ENCODE measurements around the gene PPP1R9B.

The PPP1R9B gene

GRCh38 chr17:50129728-50130558, 20.5 kb downstream of the PPP1R9B start, which contains the start of gene SAMD14:
Gene SAMD14, minus strand, starts transcription at chr17:50130160. Its CDS starts 5,201 bp downstream, at chr17:50124959.
- TF ChIP-seq POLR2AphosphoS5 (IDR thresholded peaks at IDR 0.05; ENCODE audit: low read depth, low read length) (no peak), FOXP2 (optimal IDR thresholded peaks at IDR 0.05; ENCODE audit: borderline replicate concordance, extremely low read depth, extremely low read length, insufficient read depth) (no peak), TAF1 (IDR thresholded peaks at IDR 0.05; ENCODE audit: borderline replicate concordance, insufficient read depth, low read length) (no peak), SIN3A (IDR thresholded peaks at IDR 0.05; ENCODE audit: borderline replicate concordance, insufficient read depth, low read length) (no peak)

- TF ChIP-seq SIN3A (IDR thresholded peaks at IDR 0.05; ENCODE audit: borderline replicate concordance, insufficient read depth, low read length), result no peak
- TF ChIP-seq FOXP2 (optimal IDR thresholded peaks at IDR 0.05; ENCODE audit: borderline replicate concordance, extremely low read depth, extremely low read length, insufficient read depth), result no peak
- no peak for TF ChIP-seq POLR2AphosphoS5 (IDR thresholded peaks at IDR 0.05; ENCODE audit: low read depth, low read length)
- no peak for TF ChIP-seq REST (IDR thresholded peaks at IDR 0.05; ENCODE audit: insufficient read depth in 1 of 2, low read depth in 2 of 2, low read length in 2 of 2)
- no peak for TF ChIP-seq TAF1 (IDR thresholded peaks at IDR 0.05; ENCODE audit: borderline replicate concordance, insufficient read depth, low read length)
These were observed 21.1 kb downstream of the PPP1R9B start for GRCh38 chr17:50129353-50129727.

GRCh38 chr17:50128441-50129352, 21.8 kb downstream of the PPP1R9B start:
- TF ChIP-seq FOXP2 (optimal IDR thresholded peaks at IDR 0.05; ENCODE audit: borderline replicate concordance, extremely low read depth, extremely low read length, insufficient read depth) (no peak), REST (IDR thresholded peaks at IDR 0.05; ENCODE audit: insufficient read depth in 1 of 2, low read depth in 2 of 2, low read length in 2 of 2) (0 out of 4 replicates have a peak, but pooled peaks of 1 of the 2 experiments have one; percentile 20), POLR2AphosphoS5 (IDR thresholded peaks at IDR 0.05; ENCODE audit: low read depth, low read length) (peak; percentile 46; the same call in 1 of the 2 replicates), SIN3A (IDR thresholded peaks at IDR 0.05; ENCODE audit: borderline replicate concordance, insufficient read depth, low read length) (no peak)

GRCh38 chr17:50127697-50128361, 22.6 kb downstream of the PPP1R9B start:
- no peak for TF ChIP-seq TAF1 (IDR thresholded peaks at IDR 0.05; ENCODE audit: borderline replicate concordance, insufficient read depth, low read length)
- no peak for TF ChIP-seq FOXP2 (optimal IDR thresholded peaks at IDR 0.05; ENCODE audit: borderline replicate concordance, extremely low read depth, extremely low read length, insufficient read depth)
- TF ChIP-seq POLR2AphosphoS5 (IDR thresholded peaks at IDR 0.05; ENCODE audit: low read depth, low read length), result no peak
- no peak for TF ChIP-seq SIN3A (IDR thresholded peaks at IDR 0.05; ENCODE audit: borderline replicate concordance, insufficient read depth, low read length)
- no peak for TF ChIP-seq REST (IDR thresholded peaks at IDR 0.05; ENCODE audit: insufficient read depth in 1 of 2, low read depth in 2 of 2, low read length in 2 of 2)
